ENCODE results near the gene DDX3X. TPM values are rescaled to one million over a fixed set of nuclear protein-coding genes. Genes with fewer than 3 reads are reported as not detected.

Gene DDX3X
- total and polyA plus RNA-seq, 2 of the 4 experiments (the other 2 are of a cell fraction): 64.8 to 229 TPM

DNA sequence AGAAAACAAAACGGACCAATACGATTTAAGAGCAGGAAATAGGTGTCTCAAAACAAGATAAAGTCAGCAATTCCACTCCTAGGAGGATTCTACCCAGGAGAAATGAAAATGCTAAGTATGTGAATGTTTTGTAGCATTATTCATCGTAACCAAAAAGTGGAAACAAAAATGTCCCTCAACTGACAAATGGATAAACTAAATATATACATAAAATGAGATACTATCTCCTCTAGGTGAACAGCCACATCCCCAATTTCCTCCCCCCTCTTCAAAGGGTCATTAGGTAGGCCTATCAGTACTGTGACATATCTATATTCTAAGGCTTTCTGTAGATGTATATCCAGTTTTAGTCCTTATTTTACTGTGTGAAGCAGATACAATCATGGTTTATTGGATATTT is 18.0 kb downstream of the DDX3X start:
- H4K20me1 ChIP-seq (ENCODE audit: insufficient read depth, low read length): peaks cover 34% of the 10 kb centered on the region; the same call in 1 of the 2 replicates
- H2AK9ac ChIP-seq (replicated peaks; ENCODE audit: low read depth, low read length, poor library complexity): no peak overlapping the region
- no peak overlapping the region for H3K9ac ChIP-seq (ENCODE audit: low read depth, low read length)
- WGBS, 2 experiments (ENCODE audit: extremely low coverage in 2 of 2, insufficient read length in 1 of 2): no CpG with 5 or more reads among the region's 3 CpGs
- no peak overlapping the region for H3K27ac ChIP-seq (ENCODE audit: insufficient read depth, low read length)
- H3K23ac ChIP-seq (ENCODE audit: low read depth, low read length): no peak overlapping the region
- H2BK15ac ChIP-seq (ENCODE audit: low read depth, low read length): no peak overlapping the region
- peaks cover 4% of the 10 kb centered on the region for H3K9me1 ChIP-seq (ENCODE audit: insufficient read depth, low read length)
- peaks cover 2% of the 10 kb centered on the region; the same call in 1 of the 2 replicates for H3K4me1 ChIP-seq (ENCODE audit: control insufficient read depth, insufficient read depth, low read length)
- no peak overlapping the region for H3K4ac ChIP-seq (ENCODE audit: low read depth, low read length)
- TF ChIP-seq RCOR1 (IDR thresholded peaks at IDR 0.05; ENCODE audit: insufficient replicate concordance, low read length) (no peak), CEBPB (IDR thresholded peaks at IDR 0.05; ENCODE audit: low read depth, low read length) (no peak), SMC3 (IDR thresholded peaks at IDR 0.05; ENCODE audit: low read depth, low read length) (no peak), MAFK (IDR thresholded peaks at IDR 0.05; ENCODE audit: low read depth, low read length) (no peak), NFE2L2 (IDR thresholded peaks at IDR 0.05; ENCODE audit: low read depth, low read length) (no peak), BHLHE40 (IDR thresholded peaks at IDR 0.05; ENCODE audit: low read depth, low read length) (no peak), MAZ (IDR thresholded peaks at IDR 0.05; ENCODE audit: borderline replicate concordance, low read depth, low read length) (no peak), FOS (IDR thresholded peaks at IDR 0.05; ENCODE audit: low read depth, low read length) (no peak), MXI1 (IDR thresholded peaks at IDR 0.05; ENCODE audit: borderline replicate concordance, low read depth, low read length) (no peak), RAD21 (IDR thresholded peaks at IDR 0.05; ENCODE audit: low read length) (no peak), RFX5 (IDR thresholded peaks at IDR 0.05; ENCODE audit: low read depth, low read length) (no peak), CHD1 (IDR thresholded peaks at IDR 0.05; ENCODE audit: low read depth, low read length) (no peak)
- TF ChIP-seq, protein P1, sequence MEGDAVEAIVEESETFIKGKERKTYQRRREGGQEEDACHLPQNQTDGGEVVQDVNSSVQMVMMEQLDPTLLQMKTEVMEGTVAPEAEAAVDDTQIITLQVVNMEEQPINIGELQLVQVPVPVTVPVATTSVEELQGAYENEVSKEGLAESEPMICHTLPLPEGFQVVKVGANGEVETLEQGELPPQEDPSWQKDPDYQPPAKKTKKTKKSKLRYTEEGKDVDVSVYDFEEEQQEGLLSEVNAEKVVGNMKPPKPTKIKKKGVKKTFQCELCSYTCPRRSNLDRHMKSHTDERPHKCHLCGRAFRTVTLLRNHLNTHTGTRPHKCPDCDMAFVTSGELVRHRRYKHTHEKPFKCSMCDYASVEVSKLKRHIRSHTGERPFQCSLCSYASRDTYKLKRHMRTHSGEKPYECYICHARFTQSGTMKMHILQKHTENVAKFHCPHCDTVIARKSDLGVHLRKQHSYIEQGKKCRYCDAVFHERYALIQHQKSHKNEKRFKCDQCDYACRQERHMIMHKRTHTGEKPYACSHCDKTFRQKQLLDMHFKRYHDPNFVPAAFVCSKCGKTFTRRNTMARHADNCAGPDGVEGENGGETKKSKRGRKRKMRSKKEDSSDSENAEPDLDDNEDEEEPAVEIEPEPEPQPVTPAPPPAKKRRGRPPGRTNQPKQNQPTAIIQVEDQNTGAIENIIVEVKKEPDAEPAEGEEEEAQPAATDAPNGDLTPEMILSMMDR (conservative IDR thresholded peaks at IDR 0.05; ENCODE audit: low read depth, low read length): no peak
- TF ChIP-seq, protein P2, sequence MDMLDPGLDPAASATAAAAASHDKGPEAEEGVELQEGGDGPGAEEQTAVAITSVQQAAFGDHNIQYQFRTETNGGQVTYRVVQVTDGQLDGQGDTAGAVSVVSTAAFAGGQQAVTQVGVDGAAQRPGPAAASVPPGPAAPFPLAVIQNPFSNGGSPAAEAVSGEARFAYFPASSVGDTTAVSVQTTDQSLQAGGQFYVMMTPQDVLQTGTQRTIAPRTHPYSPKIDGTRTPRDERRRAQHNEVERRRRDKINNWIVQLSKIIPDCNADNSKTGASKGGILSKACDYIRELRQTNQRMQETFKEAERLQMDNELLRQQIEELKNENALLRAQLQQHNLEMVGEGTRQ (IDR thresholded peaks at IDR 0.05; ENCODE audit: low read depth, low read length): no peak
- H3K4me2 ChIP-seq (ENCODE audit: low read depth, low read length): no peak overlapping the region
- no peak overlapping the region for H2AFZ ChIP-seq (replicated peaks; ENCODE audit: low read length, poor library complexity)
- no peak overlapping the region for H3K4me3 ChIP-seq (ENCODE audit: insufficient read depth, low read depth, low read length)
- no peak for ATAC-seq (ENCODE audit: low read depth)
- H4K5ac ChIP-seq (ENCODE audit: low read depth, low read length): no peak overlapping the region
- CTCF ChIA-PET: no interaction called here
- H2AK5ac ChIP-seq (ENCODE audit: low read depth, low read length): no peak overlapping the region
- BruUV-seq (replicated peaks): no TSS peak
- peak; percentile 10 for DNase-seq
- in situ Hi-C loops (cut with MboI; ENCODE audit: low sequenced_read_pairs) (no loop called here), intact Hi-C loops (cut with micrococcal nuclease) (loop anchor here (5.0 kb wide), 1 partner anchor 175 kb away; no protein-coding TSS in a partner anchor), dilution Hi-C loops (cut with HindIII; ENCODE audit: low sequenced_read_pairs, unreplicated experiment) (no loop called here)
- peaks cover 25% of the 10 kb centered on the region for H3K36me3 ChIP-seq (ENCODE audit: control insufficient read depth, insufficient read depth, low read length)
- H2BK5ac ChIP-seq (ENCODE audit: low read depth, low read length, poor library complexity, severe bottlenecking): no peak overlapping the region
- H3K56ac ChIP-seq (ENCODE audit: extremely low read depth, insufficient read depth, low read length): no peak overlapping the region
- H3K9me3 ChIP-seq (ENCODE audit: control insufficient read depth, insufficient read depth, low read length): no peaks in the 10 kb centered on the region
- H4K8ac ChIP-seq (ENCODE audit: low read depth in 2 of 2, low read length in 2 of 2): no peak overlapping the region
- H3K27me3 ChIP-seq (ENCODE audit: control insufficient read depth, insufficient read depth, low read length): no peaks in the 10 kb centered on the region
- peaks cover 3 to 11% of the 10 kb centered on the region in 2 experiments; a peak in 2 of 4 replicates for H3K79me1 ChIP-seq (ENCODE audit: low read depth in 1 of 2, low read length in 2 of 2)
- no peak overlapping the region for H4K91ac ChIP-seq (ENCODE audit: insufficient read depth, low read depth, low read length)
- no peak overlapping the region for H2BK20ac ChIP-seq (ENCODE audit: low read depth, low read length)
- no peak overlapping the region for H2BK120ac ChIP-seq (ENCODE audit: low read depth, low read length)
- no peak overlapping the region for H3K14ac ChIP-seq (replicated peaks; ENCODE audit: low read depth, low read length)
- POLR2A ChIA-PET (ENCODE audit: unreplicated experiment): no interaction called here
- no peak overlapping the region for H3K18ac ChIP-seq (ENCODE audit: low read depth, low read length)

Data from IMR-90 (cell line).